Measurements from ENCODE around the gene HMX2.

- no peak for TF ChIP-seq CTCF (IDR thresholded peaks at IDR 0.05)
- no peak for TF ChIP-seq POLR2A (IDR thresholded peaks at IDR 0.05; ENCODE audit: low read depth)
- TF ChIP-seq POLR2AphosphoS5 (IDR thresholded peaks at IDR 0.05): no peak
- no peak for TF ChIP-seq EP300 (IDR thresholded peaks at IDR 0.05)
These were observed 1.7 kb upstream of the HMX2 start for GRCh38 chr10:123146013-123146893.
